Measurements from ENCODE around the gene OVAAL.

- TF ChIP-seq CTCF (conservative IDR thresholded peaks at IDR 0.05 in 1 of 2, IDR thresholded peaks at IDR 0.05 in 1 of 2; ENCODE audit: extremely low read depth in 1 of 2, insufficient read depth in 1 of 2, low read depth in 1 of 2, low read length in 2 of 2) (no peak), EZH2 (IDR thresholded peaks at IDR 0.05; ENCODE audit: borderline replicate concordance, low read length) (no peak)
These were observed 42.7 kb downstream of the OVAAL start for GRCh38 chr1:180601512-180601911.

Measured in mammary epithelial cell (primary cell).